Loucy (cell line): ENCODE data around the gene SPATA24.
"Not testable (repeated sequence)": the region's sequence is repeated elsewhere in the genome, so short reads cannot be mapped to it uniquely, and the experiment has no call there.

ENCODE experiments used
- H2AFZ ChIP-seq: fragments of 200-600 bp; sonication (generic); 2 replicates; pipeline ENCODE4 v1.6.0; 2016; ENCODE audit warnings: antibody characterized with exemption, mild to moderate bottlenecking, low read length, moderate library complexity
- H3F3A ChIP-seq: fragments of 200-600 bp; 2 replicates; pipeline ENCODE4 v1.6.0; 2016; ENCODE audit warnings: antibody characterized with exemption, low read depth, mild to moderate bottlenecking
- H3K27me3 ChIP-seq: fragments of 200-600 bp; sonication (generic); 2 replicates; pipeline ENCODE4 v1.6.1; 2014; ENCODE audit warnings: low read length, mild to moderate bottlenecking; ENCODE audit not compliant: insufficient read depth, poor library complexity, severe bottlenecking
- H3K36me3 ChIP-seq: fragments of 200-600 bp; sonication (generic); 2 replicates; pipeline ENCODE4 v1.6.1; 2016; ENCODE audit warnings: low read length; ENCODE audit not compliant: insufficient read depth
- H3K4me1 ChIP-seq: fragments of 200-600 bp; sonication (generic); 2 replicates; pipeline ENCODE4 v1.5.1; 2014; ENCODE audit warnings: low read length, mild to moderate bottlenecking; ENCODE audit not compliant: insufficient read depth, poor library complexity, severe bottlenecking
- H3K4me2 ChIP-seq: fragments of 200-600 bp; sonication (generic); 2 replicates; pipeline ENCODE4 v1.6.0; 2014; ENCODE audit warnings: antibody characterized with exemption, low read length, low read depth, mild to moderate bottlenecking; ENCODE audit not compliant: poor library complexity, severe bottlenecking
- H3K4me3 ChIP-seq: fragments of 200-600 bp; sonication (generic); 2 replicates; pipeline ENCODE4 v1.5.1; 2014; ENCODE audit warnings: low read length, mild to moderate bottlenecking, mixed read lengths; ENCODE audit not compliant: poor library complexity, severe bottlenecking
- H3K79me2 ChIP-seq: fragments of 200-600 bp; sonication (generic); 2 replicates; pipeline ENCODE4 v1.6.1; 2014; ENCODE audit warnings: low read length; ENCODE audit not compliant: insufficient read depth
- H3K9ac ChIP-seq: fragments of 200-600 bp; sonication (generic); 2 replicates; pipeline ENCODE4 v1.6.0; 2014; ENCODE audit warnings: mild to moderate bottlenecking, low read depth, low read length, moderate library complexity; ENCODE audit not compliant: poor library complexity, severe bottlenecking
- H3K9me2 ChIP-seq: fragments of 200-600 bp; sonication (generic); replicated peaks from 2 replicates; pipeline ENCODE4 v1.6.1; 2016; ENCODE audit warnings: low read depth, low read length, mixed read lengths
- H3K9me3 ChIP-seq: fragments of 200-600 bp; sonication (generic); 2 replicates; pipeline ENCODE4 v1.6.1; 2014; ENCODE audit warnings: mild to moderate bottlenecking, antibody characterized with exemption, low read length, low read depth; ENCODE audit not compliant: insufficient read depth
- H4K20me1 ChIP-seq: fragments of 200-600 bp; sonication (generic); 2 replicates; pipeline ENCODE4 v1.6.0; 2014; ENCODE audit warnings: antibody characterized with exemption, low read length, mild to moderate bottlenecking; ENCODE audit not compliant: insufficient read depth, poor library complexity, severe bottlenecking
- CTCF ChIP-seq: fragments of 200-600 bp; sonication (generic); conservative IDR thresholded peaks from 2 replicates; pipeline ENCODE4 v1.5.1; 2014; ENCODE audit warnings: mild to moderate bottlenecking, antibody characterized with exemption, low read length
- EZH2phosphoT487 ChIP-seq: fragments of 200-600 bp; IDR thresholded peaks from 2 replicates; pipeline ENCODE4 v1.6.1; 2018; ENCODE audit warnings: antibody characterized with exemption, mild to moderate bottlenecking, moderate library complexity, borderline replicate concordance

The SPATA24 gene

GRCh38 chr5:139446956-139447779 is 43.3 kb upstream of the SPATA24 start:
- Histone ChIP-seq H2AFZ (no peak overlapping the region), H3K9me3 (no peaks in the 10 kb centered on the region), H3K79me2 (no peaks in the 10 kb centered on the region), H3K27me3 (no peaks in the 10 kb centered on the region), H3K4me2 (no peak overlapping the region), H4K20me1 (no peaks in the 10 kb centered on the region), H3K9ac (no peak overlapping the region), H3K4me3 (no peak overlapping the region), H3F3A (no peaks in the 10 kb centered on the region), H3K36me3 (no peaks in the 10 kb centered on the region), H3K4me1 (peaks cover 25% of the 10 kb centered on the region), H3K9me2 (no peaks in the 10 kb centered on the region)
- TF ChIP-seq EZH2phosphoT487 (no peak), CTCF (no peak)

GRCh38 chr5:139445325-139446170 is 41.7 kb upstream of the SPATA24 start:
- no peak overlapping the region for H3K9ac ChIP-seq
- no peaks in the 10 kb centered on the region for H3K36me3 ChIP-seq
- no peak for TF ChIP-seq CTCF
- no peak for TF ChIP-seq EZH2phosphoT487
- H3K4me1 ChIP-seq, result peaks cover 25% of the 10 kb centered on the region
- no peaks in the 10 kb centered on the region for H3K9me2 ChIP-seq
- no peaks in the 10 kb centered on the region for H3F3A ChIP-seq
- no peak overlapping the region for H2AFZ ChIP-seq
- no peaks in the 10 kb centered on the region for H3K79me2 ChIP-seq
- no peaks in the 10 kb centered on the region for H4K20me1 ChIP-seq
- no peak overlapping the region for H3K4me2 ChIP-seq
- no peaks in the 10 kb centered on the region for H3K27me3 ChIP-seq
- H3K9me3 ChIP-seq, result no peaks in the 10 kb centered on the region
- no peak overlapping the region for H3K4me3 ChIP-seq

- H3K4me3 ChIP-seq, result no peak overlapping the region
- no peaks in the 10 kb centered on the region for H3F3A ChIP-seq
- peak overlapping the region; percentile 17; the same call in 1 of the 2 replicates for H2AFZ ChIP-seq
- H4K20me1 ChIP-seq, result no peaks in the 10 kb centered on the region
- no peaks in the 10 kb centered on the region for H3K79me2 ChIP-seq
- H3K27me3 ChIP-seq, result no peaks in the 10 kb centered on the region
- H3K4me1 ChIP-seq, result peaks cover 30% of the 10 kb centered on the region
- no peak for TF ChIP-seq EZH2phosphoT487
- TF ChIP-seq CTCF, result no peak
- peak overlapping the region; percentile 40 for H3K4me2 ChIP-seq
- H3K9me2 ChIP-seq, result no peaks in the 10 kb centered on the region
- no peaks in the 10 kb centered on the region for H3K36me3 ChIP-seq
- H3K9me3 ChIP-seq, result no peaks in the 10 kb centered on the region
- peak overlapping the region; percentile 5 for H3K9ac ChIP-seq
Observed at GRCh38 chr5:139443831-139444453, 40.1 kb upstream of the SPATA24 start.

- H3K9me3 ChIP-seq, H3K79me2 ChIP-seq, H4K20me1 ChIP-seq, H2AFZ ChIP-seq, H3F3A ChIP-seq, H3K4me3 ChIP-seq, H3K27me3 ChIP-seq, H3K9ac ChIP-seq, H3K4me2 ChIP-seq, H3K36me3 ChIP-seq, H3K9me2 ChIP-seq: not testable (repeated sequence)
- peaks cover 45% of the 10 kb centered on the region for H3K4me1 ChIP-seq
Observed at GRCh38 chr5:139440416-139440815, 36.5 kb upstream of the SPATA24 start.
